IPS DF 6.9 (cell line): ENCODE data around the gene ALK.

Experiments
- DNase-seq: peaks from one replicate; pipeline ENCODE4 v3.0.0-alpha.2; 2013; ENCODE audit warnings: low read depth, low spot score
- H3K27ac ChIP-seq: one replicate; pipeline ENCODE4 v1.5.1; 2013; ENCODE audit warnings: low read length, control low read depth
- H3K27me3 ChIP-seq: 2 replicates; pipeline ENCODE4 v1.6.1; 2013; ENCODE audit warnings: mild to moderate bottlenecking, low read length; ENCODE audit not compliant: control insufficient read depth, insufficient read depth
- H3K36me3 ChIP-seq: 2 replicates; pipeline ENCODE4 v1.6.1; 2013; ENCODE audit warnings: low read length; ENCODE audit not compliant: control insufficient read depth, insufficient read depth
- H3K4me1 ChIP-seq: 2 replicates; pipeline ENCODE4 v1.6.1; 2013; ENCODE audit warnings: low read length; ENCODE audit not compliant: control insufficient read depth, insufficient read depth
- H3K4me3 ChIP-seq: 2 replicates; pipeline ENCODE4 v1.5.1; 2013; ENCODE audit warnings: mild to moderate bottlenecking, low read length
- H3K9me3 ChIP-seq: 2 replicates; pipeline ENCODE4 v1.6.1; 2013; ENCODE audit warnings: low read length, inconsistent platforms; ENCODE audit not compliant: control insufficient read depth, insufficient read depth
- WGBS: extraction: QIAGEN DNeasy Blood & Tissue Kit; methylation state at CpG from one replicate; pipeline ENCODE4 v1.1.7; 2013; ENCODE audit warnings: mixed read lengths, missing lambda C conversion rate; ENCODE audit not compliant: insufficient read length, insufficient coverage; 5-methylcytosine and 5-hydroxymethylcytosine counted together

ALK gene

GRCh38 chr2:29394981-29395350, 526.4 kb downstream of the ALK start:
- Histone ChIP-seq H3K9me3 (no peaks in the 10 kb centered on the region), H3K27me3 (no peaks in the 10 kb centered on the region), H3K27ac (no peak overlapping the region), H3K36me3 (no peaks in the 10 kb centered on the region), H3K4me1 (no peaks in the 10 kb centered on the region), H3K4me3 (no peak overlapping the region)
- no peak for DNase-seq
- WGBS = no CpG with 5 or more reads among the region's 2 CpGs

GRCh38 chr2:29394311-29394980, 526.9 kb downstream of the ALK start:
- Histone ChIP-seq H3K9me3 (no peaks in the 10 kb centered on the region), H3K27ac (no peak overlapping the region), H3K36me3 (no peaks in the 10 kb centered on the region), H3K4me3 (no peak overlapping the region), H3K27me3 (no peaks in the 10 kb centered on the region), H3K4me1 (no peaks in the 10 kb centered on the region)
- no CpG with 5 or more reads among the region's 1 CpG for WGBS
- DNase-seq = no peak

DNA sequence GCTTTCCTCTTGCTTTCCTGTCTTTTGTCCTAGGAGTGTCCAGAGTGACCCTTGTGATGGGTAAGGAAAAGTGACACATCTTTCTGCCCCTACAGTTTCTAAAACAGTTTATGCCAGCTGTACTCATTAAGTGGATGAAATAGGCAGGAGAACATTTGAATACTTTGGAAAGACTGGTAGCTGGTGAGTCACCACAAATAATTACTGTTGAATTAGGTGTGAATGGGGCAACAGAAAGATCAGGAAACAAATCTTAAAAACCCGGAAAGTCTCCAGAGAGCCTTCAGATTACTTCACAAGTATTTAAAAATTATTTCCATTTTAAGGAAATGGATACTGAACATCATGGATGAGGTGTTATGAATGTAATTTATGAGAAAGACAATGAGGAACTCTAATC, 527.7 kb downstream of the ALK start:
- H3K4me3 ChIP-seq = no peak overlapping the region
- H3K9me3 ChIP-seq = no peaks in the 10 kb centered on the region
- no CpG with 5 or more reads among the region's 1 CpG for WGBS
- no peaks in the 10 kb centered on the region for H3K27me3 ChIP-seq
- H3K4me1 ChIP-seq = no peaks in the 10 kb centered on the region
- no peak for DNase-seq
- H3K27ac ChIP-seq = no peak overlapping the region
- H3K36me3 ChIP-seq = no peaks in the 10 kb centered on the region

- no peaks in the 10 kb centered on the region for H3K27me3 ChIP-seq
- H3K27ac ChIP-seq = no peak overlapping the region
- no peak for DNase-seq
- H3K4me3 ChIP-seq = no peak overlapping the region
- no peaks in the 10 kb centered on the region for H3K36me3 ChIP-seq
- no peaks in the 10 kb centered on the region for H3K4me1 ChIP-seq
- H3K9me3 ChIP-seq = no peaks in the 10 kb centered on the region
- WGBS = no CpG with 5 or more reads among the region's 2 CpGs
These were observed 528.6 kb downstream of the ALK start for GRCh38 chr2:29392774-29393173.

GRCh38 chr2:29390136-29390535, 531.2 kb downstream of the ALK start:
- no peaks in the 10 kb centered on the region for H3K27me3 ChIP-seq
- no peak overlapping the region for H3K27ac ChIP-seq
- no peaks in the 10 kb centered on the region for H3K4me1 ChIP-seq
- no peaks in the 10 kb centered on the region for H3K36me3 ChIP-seq
- no peak overlapping the region for H3K4me3 ChIP-seq
- DNase-seq = no peak
- no peaks in the 10 kb centered on the region for H3K9me3 ChIP-seq
- WGBS = no CpG with 5 or more reads among the region's 7 CpGs

DNA sequence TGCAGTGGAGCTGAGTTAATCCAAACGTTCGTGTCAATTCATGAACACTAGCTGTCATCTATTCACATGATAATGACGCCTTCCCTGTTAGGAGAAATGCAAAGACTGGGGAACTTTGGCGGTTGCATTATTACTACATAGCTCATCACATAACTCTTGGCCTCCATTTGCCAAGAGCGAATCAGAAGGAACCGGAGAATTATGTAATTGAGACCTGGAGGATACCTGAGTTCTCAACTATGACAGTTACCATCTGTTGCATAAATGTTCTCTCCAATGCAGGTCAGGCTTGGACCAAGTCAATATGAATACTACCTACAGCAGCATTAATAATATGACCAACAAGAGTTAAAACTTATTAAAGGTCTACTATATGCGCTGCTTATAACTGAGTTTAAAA, 531.7 kb downstream of the ALK start:
- Histone ChIP-seq H3K27ac (no peak overlapping the region), H3K4me3 (no peak overlapping the region), H3K4me1 (no peaks in the 10 kb centered on the region), H3K36me3 (no peaks in the 10 kb centered on the region), H3K27me3 (no peaks in the 10 kb centered on the region), H3K9me3 (no peaks in the 10 kb centered on the region)
- no peak for DNase-seq
- no CpG with 5 or more reads among the region's 7 CpGs for WGBS

GRCh38 chr2:29388071-29388470, 533.3 kb downstream of the ALK start:
- no peak for DNase-seq
- Histone ChIP-seq H3K36me3 (no peaks in the 10 kb centered on the region), H3K27ac (no peak overlapping the region), H3K4me1 (no peaks in the 10 kb centered on the region), H3K27me3 (no peaks in the 10 kb centered on the region), H3K9me3 (no peaks in the 10 kb centered on the region), H3K4me3 (no peak overlapping the region)
- no CpG with 5 or more reads among the region's 2 CpGs for WGBS

DNA sequence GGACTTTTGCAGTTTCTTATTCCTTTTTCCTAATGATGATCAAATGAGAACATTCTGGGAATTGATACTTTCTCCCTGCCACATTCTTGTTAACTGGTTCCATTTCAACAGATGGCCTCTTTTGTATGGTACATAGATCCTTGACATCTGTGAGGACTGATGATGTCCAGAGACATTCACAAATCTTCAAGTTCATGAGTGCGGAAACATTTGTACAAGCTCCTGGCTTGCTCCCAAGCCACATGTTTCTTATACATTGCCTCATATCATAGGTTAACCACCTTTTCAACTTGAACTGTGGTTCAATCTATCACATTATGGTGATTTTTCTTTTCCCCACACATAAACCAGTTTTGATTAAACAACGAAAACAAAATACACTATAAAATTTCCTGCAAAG, 538.9 kb downstream of the ALK start:
- Histone ChIP-seq H3K4me1 (no peaks in the 10 kb centered on the region), H3K27ac (no peak overlapping the region), H3K36me3 (no peaks in the 10 kb centered on the region), H3K4me3 (no peak overlapping the region), H3K9me3 (no peaks in the 10 kb centered on the region), H3K27me3 (no peaks in the 10 kb centered on the region)
- DNase-seq = no peak
- WGBS = 100% methylated on average over 1 of the region's 2 CpGs

GRCh38 chr2:29377788-29378187, 543.6 kb downstream of the ALK start:
- H3K36me3 ChIP-seq = no peaks in the 10 kb centered on the region
- 0 out of 2 replicates have a peak, but pooled peaks cover 2% of the 10 kb centered on the region for H3K4me1 ChIP-seq
- no peaks in the 10 kb centered on the region for H3K27me3 ChIP-seq
- WGBS = no CpG with 5 or more reads among the region's 1 CpG
- no peaks in the 10 kb centered on the region for H3K9me3 ChIP-seq
- no peak overlapping the region for H3K4me3 ChIP-seq
- no peak overlapping the region for H3K27ac ChIP-seq
- DNase-seq = no peak

- no CpG with 5 or more reads among the region's 2 CpGs for WGBS
- H3K9me3 ChIP-seq = no peaks in the 10 kb centered on the region
- H3K36me3 ChIP-seq = no peaks in the 10 kb centered on the region
- H3K27me3 ChIP-seq = no peaks in the 10 kb centered on the region
- DNase-seq = no peak
- H3K4me3 ChIP-seq = no peak overlapping the region
- H3K27ac ChIP-seq = no peak overlapping the region
- 0 out of 2 replicates have a peak, but pooled peaks cover 2% of the 10 kb centered on the region for H3K4me1 ChIP-seq
These were observed 544.8 kb downstream of the ALK start for GRCh38 chr2:29376541-29376940.

DNA sequence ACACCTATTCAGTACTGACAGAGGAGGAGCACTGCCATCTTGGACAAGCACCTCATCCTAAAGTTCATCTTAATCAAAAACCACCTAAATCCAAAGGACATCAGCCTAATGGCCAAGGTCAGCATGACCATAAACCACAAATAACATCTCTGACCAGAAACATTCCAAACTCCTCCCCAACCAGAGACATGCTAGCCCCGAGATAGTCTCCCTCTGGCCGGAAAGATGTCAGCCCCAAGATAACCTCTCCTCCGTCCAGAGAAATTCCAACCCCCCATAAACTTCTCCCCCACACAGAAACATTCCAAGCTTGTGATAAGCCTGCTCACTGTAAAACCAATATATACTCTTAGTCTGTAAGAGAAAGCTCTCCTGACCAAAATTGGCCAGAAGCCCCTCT, 545.5 kb downstream of the ALK start:
- Histone ChIP-seq H3K27me3 (no peaks in the 10 kb centered on the region), H3K4me1 (0 out of 2 replicates have a peak, but pooled peaks cover 2% of the 10 kb centered on the region), H3K9me3 (no peaks in the 10 kb centered on the region), H3K4me3 (no peak overlapping the region), H3K36me3 (no peaks in the 10 kb centered on the region), H3K27ac (no peak overlapping the region)
- WGBS = no CpG with 5 or more reads among the region's 3 CpGs
- DNase-seq = no peak
